HCT116 (cell line): ENCODE results near the gene DYNLT2. TPM values are rescaled to one million over a fixed set of nuclear protein-coding genes. Genes with fewer than 3 reads are reported as not detected.

Experiments
- ATAC-seq: fragments of 200-7000 bp; cut with Tn5 transposase; 2 replicates; pipeline ENCODE4 v1.9.1; 2020; ENCODE audit warnings: mild to moderate bottlenecking, moderate library complexity
- BruUV-seq: library from RNA; stranded (reverse); fragments of 400-500 nt; replicated peaks from 2 replicates; lab custom pipeline; 2021; lab: Mats Ljungman, UMichigan
- CTCF ChIA-PET: fragments of 300-600 bp; sonication (Branson Sonifier 250); formaldehyde crosslinking; loops from one replicate; lab custom pipeline; 2021; ENCODE audit warnings: antibody characterized with exemption; lab: Charles Lee
- POLR2A ChIA-PET: fragments of 300-600, 350-600 bp; sonication (Branson Sonifier 250); formaldehyde crosslinking; loops from one replicate; lab custom pipeline; 2021; ENCODE audit warnings: antibody characterized with exemption; lab: Charles Lee
- RAD21 ChIA-PET, 2 experiments: fragments of 300-600 bp; sonication (Branson Sonifier 250); formaldehyde crosslinking; loops; one replicate each; lab custom pipeline; 2023; ENCODE audit warnings: low total read pairs in 2 of 2; ENCODE audit not compliant: uncharacterized antibody in 2 of 2, unreplicated experiment in 2 of 2, low non-redundant PET in 1 of 2; lab: Charles Lee
- DNase-seq: peaks from one replicate; pipeline ENCODE4 v3.0.0-alpha.2; 2010; ENCODE audit warnings: low read depth, low spot score
- H2AFZ ChIP-seq: fragments of 200-600 bp; shearing (Covaris generic), sonication (generic); 2 replicates; pipeline ENCODE4 v1.6.1; 2017; ENCODE audit warnings: low read depth, mixed run types, mixed read lengths, antibody characterized with exemption, low read length; ENCODE audit not compliant: poor library complexity, severe bottlenecking
- H3K27ac ChIP-seq: 2 replicates; pipeline ENCODE4 v1.5.1; 2012; ENCODE audit warnings: low read depth, low read length
- H3K27me3 ChIP-seq: fragments of 200-600 bp; sonication (generic); 2 replicates; pipeline ENCODE4 v1.6.1; 2016; ENCODE audit warnings: mixed run types, low read length, mixed read lengths; ENCODE audit not compliant: insufficient read depth
- H3K36me3 ChIP-seq, 2 experiments: fragments of 200-500 bp in 1 of 2; fragments of 200-600 bp in 1 of 2; sonication (Bioruptor generic) in 1 of 2; sonication (generic) in 1 of 2; 2 replicates each; pipeline versions ENCODE4 v1.5.1 to v1.6.1; 2014 to 2016; ENCODE audit warnings: low read length in 2 of 2, inconsistent platforms in 1 of 2, mixed read lengths in 1 of 2, mixed run types in 1 of 2; ENCODE audit not compliant: insufficient read depth in 2 of 2, control insufficient read depth in 1 of 2
- H3K4me1 ChIP-seq, 2 experiments: fragments of 200-600 bp in 1 of 2; sonication (generic) in 1 of 2; 2 replicates each; pipeline versions ENCODE4 v1.5.1 to v1.6.1; 2012 to 2017; ENCODE audit warnings: low read length in 2 of 2, inconsistent platforms in 1 of 2, mild to moderate bottlenecking in 1 of 2, mixed read lengths in 1 of 2, mixed run types in 1 of 2, moderate library complexity in 1 of 2; ENCODE audit not compliant: insufficient read depth in 2 of 2, control insufficient read depth in 1 of 2
- H3K4me2 ChIP-seq: fragments of 200-600 bp; sonication (generic); 2 replicates; pipeline ENCODE4 v1.6.1; 2017; ENCODE audit warnings: mixed run types, low read length, mixed read lengths
- H3K4me3 ChIP-seq, 2 experiments: fragments of 200-600 bp in 1 of 2; sonication (generic) in 1 of 2; replicated peaks in 1 of 2; 2 replicates each; pipeline ENCODE4 v1.5.1; 2011 to 2016; ENCODE audit warnings: low read length in 2 of 2, control low read depth in 1 of 2, low read depth in 1 of 2, mild to moderate bottlenecking in 1 of 2, mixed read lengths in 1 of 2, mixed run types in 1 of 2
- H3K79me2 ChIP-seq: fragments of 200-600 bp; sonication (generic); 2 replicates; pipeline ENCODE4 v1.6.1; 2017; ENCODE audit warnings: mild to moderate bottlenecking, mixed run types, low read length, moderate library complexity, mixed read lengths; ENCODE audit not compliant: insufficient read depth
- H3K9ac ChIP-seq: fragments of 200-600 bp; sonication (generic); 2 replicates; pipeline ENCODE4 v1.6.1; 2016; ENCODE audit warnings: low read length, mixed read lengths
- H3K9me2 ChIP-seq: fragments of 200-600 bp; sonication (generic), shearing (Covaris generic); 2 replicates; pipeline ENCODE4 v1.6.1; 2017; ENCODE audit warnings: mixed run types, mild to moderate bottlenecking, moderate library complexity; ENCODE audit not compliant: insufficient read depth
- H3K9me3 ChIP-seq, 2 experiments: fragments of 200-500 bp in 1 of 2; fragments of 200-600 bp in 1 of 2; sonication (Bioruptor generic) in 1 of 2; sonication (generic) in 1 of 2; 2 replicates each; pipeline ENCODE4 v1.6.1; 2014 to 2017; ENCODE audit warnings: low read length in 2 of 2, mixed read lengths in 2 of 2, inconsistent platforms in 1 of 2, low read depth in 1 of 2, mild to moderate bottlenecking in 1 of 2, mixed run types in 1 of 2, moderate library complexity in 1 of 2; ENCODE audit not compliant: control insufficient read depth in 1 of 2, insufficient read depth in 1 of 2
- H4K20me1 ChIP-seq: fragments of 200-600 bp; sonication (generic), shearing (Covaris generic); 2 replicates; pipeline ENCODE4 v1.6.1; 2017; ENCODE audit warnings: mixed run types, mild to moderate bottlenecking, moderate library complexity; ENCODE audit not compliant: insufficient read depth
- CBX3 ChIP-seq: IDR thresholded peaks from 2 replicates; pipeline ENCODE4 v1.6.1; 2012; ENCODE audit warnings: low read depth
- CEBPB ChIP-seq: IDR thresholded peaks from 2 replicates; pipeline ENCODE4 v1.6.1; 2012; ENCODE audit warnings: low read depth
- EGR1 ChIP-seq: IDR thresholded peaks from 2 replicates; pipeline ENCODE4 v1.6.1; 2012; ENCODE audit warnings: low read depth
- EZH2 ChIP-seq: fragments of 200-600 bp; sonication (generic); IDR thresholded peaks from 2 replicates; pipeline ENCODE4 v1.6.1; 2017; ENCODE audit warnings: antibody characterized with exemption, mixed run types
- FOSL1 ChIP-seq: IDR thresholded peaks from 2 replicates; pipeline ENCODE4 v1.6.1; 2012; ENCODE audit warnings: low read depth
- POLR2AphosphoS5 ChIP-seq: IDR thresholded peaks from 2 replicates; pipeline ENCODE4 v1.6.1; 2011; ENCODE audit warnings: mild to moderate bottlenecking, low read depth, low read length, moderate library complexity
- SRF ChIP-seq: IDR thresholded peaks from 2 replicates; pipeline ENCODE4 v1.6.1; 2012; ENCODE audit warnings: low read depth
- TCF7L2 ChIP-seq: IDR thresholded peaks from 2 replicates; pipeline ENCODE4 v1.7.0; 2011; ENCODE audit warnings: borderline replicate concordance, inconsistent platforms; ENCODE audit not compliant: insufficient read depth, insufficient read length; ENCODE audit errors: extremely low read depth
- YY1 ChIP-seq: IDR thresholded peaks from 2 replicates; pipeline ENCODE4 v1.6.1; 2011; ENCODE audit warnings: low read length, low read depth, moderate library complexity, mild to moderate bottlenecking; ENCODE audit not compliant: insufficient replicate concordance; ENCODE audit errors: extremely low read depth
- ZFX ChIP-seq: fragments of 450-650 bp; IDR thresholded peaks from 2 replicates; pipeline ENCODE4 v1.6.1; 2017
- intact Hi-C: fragments of 100-400 bp; cut with micrococcal nuclease; formaldehyde crosslinking; loops from 2 replicates; pipeline ENCODE4 v1.10.0; 2022
- total RNA-seq: library from RNA; stranded (reverse); gene quantifications from one replicate; pipeline ENCODE4 v1.2.1, GENCODE V29; 2021; ENCODE audit not compliant: unreplicated experiment
- TF ChIP-seq, protein P1 (sequence below): IDR thresholded peaks from 2 replicates; pipeline ENCODE4 v1.6.1; 2011; ENCODE audit warnings: mild to moderate bottlenecking, low read length, moderate library complexity; ENCODE audit not compliant: insufficient replicate concordance; ENCODE audit errors: extremely low read depth
- TF ChIP-seq, protein P2 (sequence below), 3 experiments: fragments of 200-600 bp in 1 of 3; sonication (generic) in 1 of 3; IDR thresholded peaks in 2 of 3; conservative IDR thresholded peaks in 1 of 3; 2 replicates each; pipeline ENCODE4 v1.5.1; 2012 to 2017; ENCODE audit warnings: low read depth in 2 of 3, low read length in 2 of 3, antibody characterized with exemption in 1 of 3, borderline replicate concordance in 1 of 3, control low read depth in 1 of 3, mild to moderate bottlenecking in 1 of 3, mixed read lengths in 1 of 3, mixed run types in 1 of 3, moderate library complexity in 1 of 3; ENCODE audit not compliant: insufficient read depth in 1 of 3
- TF ChIP-seq, protein P3 (sequence below): IDR thresholded peaks from 2 replicates; pipeline ENCODE4 v1.6.1; 2012; ENCODE audit warnings: low read depth

Gene DYNLT2
- total RNA-seq, 1 experiment from 2014 or later: 1.5 TPM

DNA sequence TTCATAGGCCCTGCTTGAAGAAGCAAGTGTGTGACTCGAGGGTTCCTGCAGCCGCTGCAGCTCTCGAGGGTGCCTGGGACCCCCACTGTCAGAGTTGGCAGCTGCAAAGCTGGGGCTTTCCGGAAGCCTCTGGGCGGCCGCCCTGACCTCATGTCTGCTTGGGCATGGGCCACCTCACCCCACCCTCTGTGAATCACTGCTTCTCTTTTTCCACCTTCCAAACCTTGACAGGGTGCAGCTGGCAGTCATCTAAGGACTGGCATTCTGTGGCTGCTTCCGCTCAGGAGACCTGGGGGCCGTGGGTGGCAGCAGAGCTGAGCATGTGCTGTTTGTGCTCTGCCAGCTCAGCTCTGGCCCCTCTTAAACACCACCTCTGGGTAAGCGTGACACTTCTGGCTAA lies 32.0 kb upstream of the DYNLT2 start:
- RAD21 ChIA-PET: no interaction called here
- CTCF ChIA-PET: no interaction called here
- no peak overlapping the region for H3K4me3 ChIP-seq
- H3K4me1 ChIP-seq: no peaks in the 10 kb centered on the region
- no peaks in the 10 kb centered on the region for H3K79me2 ChIP-seq
- H3K9ac ChIP-seq: no peak overlapping the region
- H3K9me3 ChIP-seq: no peaks in the 10 kb centered on the region
- POLR2A ChIA-PET: no interaction called here
- no peak overlapping the region for H3K4me2 ChIP-seq
- TF ChIP-seq POLR2AphosphoS5 (no peak), EZH2 (no peak), FOSL1 (no peak), SRF (no peak), CBX3 (no peak), EGR1 (no peak), CEBPB (no peak), YY1 (no peak), TCF7L2 (no peak), ZFX (no peak)
- TF ChIP-seq, protein P1, sequence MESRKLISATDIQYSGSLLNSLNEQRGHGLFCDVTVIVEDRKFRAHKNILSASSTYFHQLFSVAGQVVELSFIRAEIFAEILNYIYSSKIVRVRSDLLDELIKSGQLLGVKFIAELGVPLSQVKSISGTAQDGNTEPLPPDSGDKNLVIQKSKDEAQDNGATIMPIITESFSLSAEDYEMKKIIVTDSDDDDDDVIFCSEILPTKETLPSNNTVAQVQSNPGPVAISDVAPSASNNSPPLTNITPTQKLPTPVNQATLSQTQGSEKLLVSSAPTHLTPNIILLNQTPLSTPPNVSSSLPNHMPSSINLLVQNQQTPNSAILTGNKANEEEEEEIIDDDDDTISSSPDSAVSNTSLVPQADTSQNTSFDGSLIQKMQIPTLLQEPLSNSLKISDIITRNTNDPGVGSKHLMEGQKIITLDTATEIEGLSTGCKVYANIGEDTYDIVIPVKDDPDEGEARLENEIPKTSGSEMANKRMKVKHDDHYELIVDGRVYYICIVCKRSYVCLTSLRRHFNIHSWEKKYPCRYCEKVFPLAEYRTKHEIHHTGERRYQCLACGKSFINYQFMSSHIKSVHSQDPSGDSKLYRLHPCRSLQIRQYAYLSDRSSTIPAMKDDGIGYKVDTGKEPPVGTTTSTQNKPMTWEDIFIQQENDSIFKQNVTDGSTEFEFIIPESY: no peak
- TF ChIP-seq, protein P2, sequence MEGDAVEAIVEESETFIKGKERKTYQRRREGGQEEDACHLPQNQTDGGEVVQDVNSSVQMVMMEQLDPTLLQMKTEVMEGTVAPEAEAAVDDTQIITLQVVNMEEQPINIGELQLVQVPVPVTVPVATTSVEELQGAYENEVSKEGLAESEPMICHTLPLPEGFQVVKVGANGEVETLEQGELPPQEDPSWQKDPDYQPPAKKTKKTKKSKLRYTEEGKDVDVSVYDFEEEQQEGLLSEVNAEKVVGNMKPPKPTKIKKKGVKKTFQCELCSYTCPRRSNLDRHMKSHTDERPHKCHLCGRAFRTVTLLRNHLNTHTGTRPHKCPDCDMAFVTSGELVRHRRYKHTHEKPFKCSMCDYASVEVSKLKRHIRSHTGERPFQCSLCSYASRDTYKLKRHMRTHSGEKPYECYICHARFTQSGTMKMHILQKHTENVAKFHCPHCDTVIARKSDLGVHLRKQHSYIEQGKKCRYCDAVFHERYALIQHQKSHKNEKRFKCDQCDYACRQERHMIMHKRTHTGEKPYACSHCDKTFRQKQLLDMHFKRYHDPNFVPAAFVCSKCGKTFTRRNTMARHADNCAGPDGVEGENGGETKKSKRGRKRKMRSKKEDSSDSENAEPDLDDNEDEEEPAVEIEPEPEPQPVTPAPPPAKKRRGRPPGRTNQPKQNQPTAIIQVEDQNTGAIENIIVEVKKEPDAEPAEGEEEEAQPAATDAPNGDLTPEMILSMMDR (IDR thresholded peaks at IDR 0.05 in 2 of 3, conservative IDR thresholded peaks at IDR 0.05 in 1 of 3; ENCODE audit: borderline replicate concordance in 1 of 3, insufficient read depth in 1 of 3, low read depth in 2 of 3, low read length in 2 of 3): no peak
- TF ChIP-seq, protein P3, sequence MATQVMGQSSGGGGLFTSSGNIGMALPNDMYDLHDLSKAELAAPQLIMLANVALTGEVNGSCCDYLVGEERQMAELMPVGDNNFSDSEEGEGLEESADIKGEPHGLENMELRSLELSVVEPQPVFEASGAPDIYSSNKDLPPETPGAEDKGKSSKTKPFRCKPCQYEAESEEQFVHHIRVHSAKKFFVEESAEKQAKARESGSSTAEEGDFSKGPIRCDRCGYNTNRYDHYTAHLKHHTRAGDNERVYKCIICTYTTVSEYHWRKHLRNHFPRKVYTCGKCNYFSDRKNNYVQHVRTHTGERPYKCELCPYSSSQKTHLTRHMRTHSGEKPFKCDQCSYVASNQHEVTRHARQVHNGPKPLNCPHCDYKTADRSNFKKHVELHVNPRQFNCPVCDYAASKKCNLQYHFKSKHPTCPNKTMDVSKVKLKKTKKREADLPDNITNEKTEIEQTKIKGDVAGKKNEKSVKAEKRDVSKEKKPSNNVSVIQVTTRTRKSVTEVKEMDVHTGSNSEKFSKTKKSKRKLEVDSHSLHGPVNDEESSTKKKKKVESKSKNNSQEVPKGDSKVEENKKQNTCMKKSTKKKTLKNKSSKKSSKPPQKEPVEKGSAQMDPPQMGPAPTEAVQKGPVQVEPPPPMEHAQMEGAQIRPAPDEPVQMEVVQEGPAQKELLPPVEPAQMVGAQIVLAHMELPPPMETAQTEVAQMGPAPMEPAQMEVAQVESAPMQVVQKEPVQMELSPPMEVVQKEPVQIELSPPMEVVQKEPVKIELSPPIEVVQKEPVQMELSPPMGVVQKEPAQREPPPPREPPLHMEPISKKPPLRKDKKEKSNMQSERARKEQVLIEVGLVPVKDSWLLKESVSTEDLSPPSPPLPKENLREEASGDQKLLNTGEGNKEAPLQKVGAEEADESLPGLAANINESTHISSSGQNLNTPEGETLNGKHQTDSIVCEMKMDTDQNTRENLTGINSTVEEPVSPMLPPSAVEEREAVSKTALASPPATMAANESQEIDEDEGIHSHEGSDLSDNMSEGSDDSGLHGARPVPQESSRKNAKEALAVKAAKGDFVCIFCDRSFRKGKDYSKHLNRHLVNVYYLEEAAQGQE: no peak
- no peak for ATAC-seq
- DNase-seq: no peak
- BruUV-seq: no TSS peak
- no peaks in the 10 kb centered on the region for H3K9me2 ChIP-seq
- H2AFZ ChIP-seq: no peak overlapping the region
- intact Hi-C loops: no loop called here
- no peaks in the 10 kb centered on the region; a peak in 1 of 4 replicates for H3K36me3 ChIP-seq
- no peaks in the 10 kb centered on the region for H4K20me1 ChIP-seq
- no peak overlapping the region for H3K27ac ChIP-seq
- no peaks in the 10 kb centered on the region for H3K27me3 ChIP-seq
